ENCODE results near the gene PFDN2.

The PFDN2 gene

GRCh38 chr1:161145832-161146231 is 28.0 kb upstream of the PFDN2 start:
- TF ChIP-seq, protein P1, sequence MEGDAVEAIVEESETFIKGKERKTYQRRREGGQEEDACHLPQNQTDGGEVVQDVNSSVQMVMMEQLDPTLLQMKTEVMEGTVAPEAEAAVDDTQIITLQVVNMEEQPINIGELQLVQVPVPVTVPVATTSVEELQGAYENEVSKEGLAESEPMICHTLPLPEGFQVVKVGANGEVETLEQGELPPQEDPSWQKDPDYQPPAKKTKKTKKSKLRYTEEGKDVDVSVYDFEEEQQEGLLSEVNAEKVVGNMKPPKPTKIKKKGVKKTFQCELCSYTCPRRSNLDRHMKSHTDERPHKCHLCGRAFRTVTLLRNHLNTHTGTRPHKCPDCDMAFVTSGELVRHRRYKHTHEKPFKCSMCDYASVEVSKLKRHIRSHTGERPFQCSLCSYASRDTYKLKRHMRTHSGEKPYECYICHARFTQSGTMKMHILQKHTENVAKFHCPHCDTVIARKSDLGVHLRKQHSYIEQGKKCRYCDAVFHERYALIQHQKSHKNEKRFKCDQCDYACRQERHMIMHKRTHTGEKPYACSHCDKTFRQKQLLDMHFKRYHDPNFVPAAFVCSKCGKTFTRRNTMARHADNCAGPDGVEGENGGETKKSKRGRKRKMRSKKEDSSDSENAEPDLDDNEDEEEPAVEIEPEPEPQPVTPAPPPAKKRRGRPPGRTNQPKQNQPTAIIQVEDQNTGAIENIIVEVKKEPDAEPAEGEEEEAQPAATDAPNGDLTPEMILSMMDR (IDR thresholded peaks at IDR 0.05; ENCODE audit: low read depth, low read length), result no peak
- TF ChIP-seq EZH2phosphoT487 (IDR thresholded peaks at IDR 0.05; ENCODE audit: low read depth), result no peak
- Histone ChIP-seq H3K79me2 (ENCODE audit: low read length) (no peaks in the 10 kb centered on the region), H3K9ac (ENCODE audit: low read length) (no peak overlapping the region)

GRCh38 chr1:161140755-161141400 is 23.0 kb upstream of the PFDN2 start:
- Histone ChIP-seq H4K20me1 (ENCODE audit: insufficient read depth, low read length) (no peaks in the 10 kb centered on the region), H3K36me3 (replicated peaks; ENCODE audit: low read depth, low read length) (no peaks in the 10 kb centered on the region), H2AFZ (ENCODE audit: low read depth, low read length) (no peak overlapping the region), H3K4me3 (ENCODE audit: low read length) (no peak overlapping the region), H3K27ac (ENCODE audit: low read length) (no peak overlapping the region), H3K9ac (ENCODE audit: low read length) (no peak overlapping the region), H3K9me3 (ENCODE audit: insufficient read depth, low read length) (no peaks in the 10 kb centered on the region), H3K4me2 (ENCODE audit: low read length) (no peak overlapping the region), H3K27me3 (ENCODE audit: low read depth, low read length) (no peaks in the 10 kb centered on the region), H3K4me1 (ENCODE audit: low read length) (no peaks in the 10 kb centered on the region), H3K79me2 (ENCODE audit: low read length) (no peaks in the 10 kb centered on the region)
- TF ChIP-seq, protein P1 (IDR thresholded peaks at IDR 0.05; ENCODE audit: low read depth, low read length), result no peak
- no peak for TF ChIP-seq EZH2phosphoT487 (IDR thresholded peaks at IDR 0.05; ENCODE audit: low read depth)

More at GRCh38 chr1:161145832-161146231, 28.0 kb upstream of the PFDN2 start:
- no peak overlapping the region for H3K4me2 ChIP-seq (ENCODE audit: low read length)
- no peak overlapping the region for H2AFZ ChIP-seq (ENCODE audit: low read depth, low read length)
- H3K27me3 ChIP-seq (ENCODE audit: low read depth, low read length), result no peaks in the 10 kb centered on the region
- no peaks in the 10 kb centered on the region for H4K20me1 ChIP-seq (ENCODE audit: insufficient read depth, low read length)
- H3K36me3 ChIP-seq (replicated peaks; ENCODE audit: low read depth, low read length), result no peaks in the 10 kb centered on the region
- H3K27ac ChIP-seq (ENCODE audit: low read length), result no peak overlapping the region
- H3K4me3 ChIP-seq (ENCODE audit: low read length), result no peak overlapping the region
- H3K4me1 ChIP-seq (ENCODE audit: low read length), result no peaks in the 10 kb centered on the region
- H3K9me3 ChIP-seq (ENCODE audit: insufficient read depth, low read length), result no peaks in the 10 kb centered on the region

DNA sequence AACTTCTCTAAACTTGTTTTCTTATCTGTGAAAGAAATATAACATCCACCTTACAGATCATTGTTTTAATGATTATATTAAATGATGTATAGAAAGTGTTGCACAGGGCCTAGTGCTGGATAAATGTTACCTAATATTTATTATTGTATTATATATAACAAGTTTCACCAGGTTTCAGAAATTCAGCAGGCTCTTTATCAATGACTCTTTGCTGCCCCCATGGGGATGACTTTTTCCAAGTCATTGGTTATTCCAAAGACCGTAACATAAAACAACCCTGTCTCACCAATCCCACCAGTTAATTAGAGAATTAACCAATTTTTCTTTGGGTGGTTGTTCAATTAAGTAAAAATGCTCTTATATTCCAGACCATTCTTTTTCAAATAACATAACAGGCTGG is 21.9 kb upstream of the PFDN2 start:
- no peaks in the 10 kb centered on the region for H3K79me2 ChIP-seq (ENCODE audit: low read length)
- H3K4me2 ChIP-seq (ENCODE audit: low read length), result no peak overlapping the region
- H3K9ac ChIP-seq (ENCODE audit: low read length), result no peak overlapping the region
- TF ChIP-seq, protein P1 (IDR thresholded peaks at IDR 0.05; ENCODE audit: low read depth, low read length), result peak; percentile 72
- no peak for TF ChIP-seq EZH2phosphoT487 (IDR thresholded peaks at IDR 0.05; ENCODE audit: low read depth)
- no peak overlapping the region for H3K4me3 ChIP-seq (ENCODE audit: low read length)
- no peak overlapping the region for H2AFZ ChIP-seq (ENCODE audit: low read depth, low read length)
- no peaks in the 10 kb centered on the region for H4K20me1 ChIP-seq (ENCODE audit: insufficient read depth, low read length)
- H3K36me3 ChIP-seq (replicated peaks; ENCODE audit: low read depth, low read length), result no peaks in the 10 kb centered on the region
- H3K27me3 ChIP-seq (ENCODE audit: low read depth, low read length), result no peaks in the 10 kb centered on the region
- no peaks in the 10 kb centered on the region for H3K4me1 ChIP-seq (ENCODE audit: low read length)
- no peaks in the 10 kb centered on the region for H3K9me3 ChIP-seq (ENCODE audit: insufficient read depth, low read length)
- H3K27ac ChIP-seq (ENCODE audit: low read length), result no peak overlapping the region

DNA sequence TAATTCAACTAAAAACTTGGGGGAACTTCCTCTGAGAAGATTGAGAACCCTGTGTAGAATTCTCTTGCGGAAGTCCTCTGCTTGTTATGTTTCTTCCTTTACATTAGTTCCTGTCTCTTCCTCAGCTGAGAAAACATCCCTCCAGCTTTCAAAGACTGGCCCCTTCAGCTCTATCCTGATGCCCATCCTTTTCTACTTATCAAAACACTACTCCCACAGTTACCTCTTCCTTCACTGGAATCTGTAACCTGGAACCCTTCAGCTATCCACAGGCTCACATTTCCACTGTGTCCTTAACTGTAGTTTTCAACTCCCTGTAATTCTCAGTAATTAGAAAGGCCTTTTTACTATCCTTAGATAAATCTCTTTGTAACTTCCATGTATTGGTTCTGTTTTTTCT is 20.6 kb upstream of the PFDN2 start:
- Histone ChIP-seq H3K27me3 (ENCODE audit: low read depth, low read length) (no peaks in the 10 kb centered on the region), H3K27ac (ENCODE audit: low read length) (no peak overlapping the region), H3K4me1 (ENCODE audit: low read length) (peaks cover 5% of the 10 kb centered on the region), H3K36me3 (replicated peaks; ENCODE audit: low read depth, low read length) (no peaks in the 10 kb centered on the region), H3K79me2 (ENCODE audit: low read length) (peaks cover 5% of the 10 kb centered on the region), H3K4me3 (ENCODE audit: low read length) (no peak overlapping the region), H3K4me2 (ENCODE audit: low read length) (no peak overlapping the region), H2AFZ (ENCODE audit: low read depth, low read length) (no peak overlapping the region), H4K20me1 (ENCODE audit: insufficient read depth, low read length) (no peaks in the 10 kb centered on the region), H3K9ac (ENCODE audit: low read length) (no peak overlapping the region), H3K9me3 (ENCODE audit: insufficient read depth, low read length) (no peaks in the 10 kb centered on the region)
- TF ChIP-seq, protein P1 (IDR thresholded peaks at IDR 0.05; ENCODE audit: low read depth, low read length), result no peak
- TF ChIP-seq EZH2phosphoT487 (IDR thresholded peaks at IDR 0.05; ENCODE audit: low read depth), result no peak
